ENCODE results near the gene RASL10A.
A peak's percentile ranks its signal among the peaks of the same experiment; 100 is the strongest.

Gene RASL10A

DNA sequence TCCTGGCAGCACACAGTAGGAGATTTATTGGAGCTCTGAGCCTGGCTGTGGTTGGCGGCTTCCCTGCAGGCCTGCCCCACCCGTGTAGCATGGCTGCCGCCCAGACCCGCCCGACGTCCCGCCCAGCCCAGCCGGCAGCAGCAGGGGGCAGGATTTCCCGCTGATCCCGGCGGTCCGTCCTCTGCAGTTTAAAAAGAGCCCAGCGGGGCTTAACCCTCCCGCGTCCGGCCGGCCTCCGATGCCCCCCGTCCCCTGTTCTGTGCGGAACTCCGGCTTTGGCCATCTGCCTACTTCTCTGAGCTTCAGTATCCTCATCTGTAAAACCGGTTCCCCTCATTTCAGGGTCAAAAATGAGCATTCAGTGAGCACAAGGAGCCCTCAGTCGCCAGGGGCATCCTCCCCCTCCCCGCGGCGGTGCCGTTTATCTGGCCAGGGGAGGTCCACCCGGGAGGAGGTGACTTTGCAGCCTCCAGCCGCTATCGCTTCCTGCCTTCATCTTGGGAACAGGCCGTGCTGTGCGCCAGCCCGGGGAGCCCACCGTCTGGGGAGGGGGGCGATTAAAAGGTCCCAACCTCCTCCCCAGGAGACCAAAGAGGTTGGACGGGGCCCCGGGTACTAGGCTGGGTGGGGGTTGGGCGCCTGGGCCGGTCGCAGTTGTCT, 9.2 kb downstream of the RASL10A start, which contains the start of gene GAS2L1:
Gene GAS2L1 (plus strand): TSS at position 476 of the 660 bp plus-strand sequence. CDS start 1,456 bp downstream, outside the sequence.
- no peaks in the 10 kb centered on the region for H3K9me3 Mint-ChIP-seq
- peaks cover 52% of the 10 kb centered on the region for H3K27me3 Mint-ChIP-seq
- H3K27ac Mint-ChIP-seq: no peak within 1 kb of the TSS
- peak within 1 kb of the TSS; percentile 82 to 87 for H3K4me3 Mint-ChIP-seq
- H3K4me1 Mint-ChIP-seq: peaks cover 54% of the 10 kb centered on the region
- DNase-seq (peak; percentile 53 to 64), ATAC-seq (peak; percentile 61)

DNA sequence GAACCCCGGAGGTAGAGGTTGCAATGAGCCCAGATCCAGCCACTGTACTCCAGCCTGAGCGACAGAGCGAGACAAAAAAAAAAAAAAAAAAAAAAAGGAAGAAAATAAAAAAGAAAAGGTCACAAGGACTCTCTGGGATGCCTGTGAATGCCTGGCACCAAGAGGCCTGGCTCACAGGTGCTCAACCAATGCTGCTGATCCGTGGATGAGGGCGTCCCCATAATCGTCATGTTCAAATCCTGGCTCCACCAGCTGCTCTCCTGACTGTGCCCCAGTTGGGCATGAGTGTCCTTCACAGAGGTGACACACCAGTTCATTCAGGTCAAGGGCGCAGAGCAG, 9.7 kb downstream of the RASL10A start:
- H3K9me3 Mint-ChIP-seq: no peaks in the 10 kb centered on the region
- peak overlapping the region; percentile 75 to 87 for H3K4me3 Mint-ChIP-seq
- H3K4me1 Mint-ChIP-seq: peaks cover 49% of the 10 kb centered on the region
- no peak overlapping the region for H3K27ac Mint-ChIP-seq
- no peak for ATAC-seq
- DNase-seq: no peak
- peaks cover 47% of the 10 kb centered on the region for H3K27me3 Mint-ChIP-seq

- Mint-ChIP-seq H3K4me3 (no peak overlapping the region), H3K9me3 (no peaks in the 10 kb centered on the region), H3K27me3 (peaks cover 35% of the 10 kb centered on the region), H3K27ac (no peak overlapping the region), H3K4me1 (peaks cover 37% of the 10 kb centered on the region)
- ATAC-seq (no peak), DNase-seq (no peak)
These were observed 12.6 kb downstream of the RASL10A start for GRCh38 chr22:29302681-29303465.

DNA sequence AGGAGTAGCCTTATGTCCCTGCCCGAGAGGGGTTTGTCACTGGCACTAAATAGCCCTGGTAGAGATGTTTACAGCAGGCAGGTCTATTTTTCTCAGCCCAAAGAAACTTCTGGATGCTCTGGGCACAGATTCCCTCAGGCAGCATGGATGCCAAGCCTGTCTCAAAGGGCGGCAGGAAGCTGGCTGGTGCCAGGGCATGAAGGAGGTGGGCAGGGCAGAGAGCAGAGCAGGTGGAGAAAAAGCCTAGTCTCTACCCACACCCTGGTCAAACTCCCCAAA, 13.2 kb downstream of the RASL10A start:
- H3K27ac Mint-ChIP-seq: peak overlapping the region in 1 of 2 donors; percentile 20
- no peak for ATAC-seq
- H3K4me3 Mint-ChIP-seq: no peak overlapping the region
- H3K9me3 Mint-ChIP-seq: no peaks in the 10 kb centered on the region
- peaks cover 36% of the 10 kb centered on the region for H3K4me1 Mint-ChIP-seq
- no peak for DNase-seq
- peaks cover 30% of the 10 kb centered on the region for H3K27me3 Mint-ChIP-seq

- no peak overlapping the region for H3K4me3 Mint-ChIP-seq
- peak overlapping the region in 1 of 2 donors; percentile 20 for H3K27ac Mint-ChIP-seq
- H3K27me3 Mint-ChIP-seq: peaks cover 28% of the 10 kb centered on the region
- H3K9me3 Mint-ChIP-seq: no peaks in the 10 kb centered on the region
- ATAC-seq (no peak), DNase-seq (no peak)
- peaks cover 35% of the 10 kb centered on the region for H3K4me1 Mint-ChIP-seq
These were observed 13.6 kb downstream of the RASL10A start for GRCh38 chr22:29301716-29302401.

- H3K9me3 Mint-ChIP-seq: no peaks in the 10 kb centered on the region
- no peak overlapping the region for H3K4me3 Mint-ChIP-seq
- peaks cover 20% of the 10 kb centered on the region for H3K27me3 Mint-ChIP-seq
- ATAC-seq: peak; percentile 19
- peaks cover 28% of the 10 kb centered on the region for H3K4me1 Mint-ChIP-seq
- H3K27ac Mint-ChIP-seq: peak overlapping the region in 1 of 2 donors; percentile 9
- no peak for DNase-seq
These were observed 14.5 kb downstream of the RASL10A start for GRCh38 chr22:29300807-29301601.

GRCh38 chr22:29300467-29300806, 15.1 kb downstream of the RASL10A start:
- no peak overlapping the region for H3K27ac Mint-ChIP-seq

DNA sequence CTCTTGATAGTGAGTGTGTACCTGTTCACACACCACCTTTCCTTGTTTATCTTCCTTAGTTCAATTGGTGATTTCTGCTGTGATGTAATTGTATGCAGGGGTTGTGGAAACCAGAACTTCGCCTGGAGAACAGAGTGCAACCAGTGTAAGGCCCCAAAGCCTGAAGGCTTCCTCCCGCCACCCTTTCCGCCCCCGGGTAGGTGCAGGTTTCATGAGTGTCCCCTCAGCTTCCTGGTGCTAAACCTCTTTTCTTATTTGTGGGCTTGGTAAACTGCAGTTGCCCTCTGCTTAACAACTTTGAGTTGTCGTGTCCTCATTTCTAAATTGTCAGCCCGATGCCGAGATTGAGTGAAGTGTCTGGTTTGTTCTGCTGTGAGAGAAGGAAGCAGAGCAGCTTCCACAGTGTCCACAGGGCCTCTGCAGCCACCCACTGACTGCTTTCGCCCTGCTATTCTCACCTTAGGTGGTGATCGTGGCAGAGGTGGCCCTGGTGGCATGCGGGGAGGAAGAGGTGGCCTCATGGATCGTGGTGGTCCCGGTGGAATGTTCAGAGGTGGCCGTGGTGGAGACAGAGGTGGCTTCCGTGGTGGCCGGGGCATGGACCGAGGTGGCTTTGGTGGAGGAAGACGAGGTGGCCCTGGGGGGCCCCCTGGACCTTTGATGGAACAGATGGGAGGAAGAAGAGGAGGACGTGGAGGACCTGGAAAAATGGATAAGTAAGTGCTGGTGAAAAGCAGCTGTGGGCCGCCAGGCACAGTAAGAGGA, 16.2 kb downstream of the RASL10A start:
- Mint-ChIP-seq H3K27me3 (peaks cover 3% of the 10 kb centered on the region), H3K9me3 (no peaks in the 10 kb centered on the region), H3K4me1 (peaks cover 17% of the 10 kb centered on the region), H3K4me3 (no peak overlapping the region), H3K27ac (peak overlapping the region in 1 of 2 donors; percentile 3)
- ATAC-seq (no peak), DNase-seq (no peak)

More at GRCh38 chr22:29300467-29300806, 15.1 kb downstream of the RASL10A start:
- peaks cover 22% of the 10 kb centered on the region for H3K4me1 Mint-ChIP-seq
- peaks cover 15% of the 10 kb centered on the region for H3K27me3 Mint-ChIP-seq
- H3K9me3 Mint-ChIP-seq: no peaks in the 10 kb centered on the region
- no peak overlapping the region for H3K4me3 Mint-ChIP-seq
- DNase-seq (no peak), ATAC-seq (no peak)

GRCh38 chr22:29298641-29299040, 16.9 kb downstream of the RASL10A start:
- ATAC-seq: no peak
- no peaks in the 10 kb centered on the region for H3K27me3 Mint-ChIP-seq
- H3K4me3 Mint-ChIP-seq: no peak overlapping the region
- H3K4me1 Mint-ChIP-seq: peaks cover 17% of the 10 kb centered on the region
- no peak for DNase-seq
- H3K27ac Mint-ChIP-seq: peak overlapping the region in 1 of 2 donors; percentile 49
- H3K9me3 Mint-ChIP-seq: no peaks in the 10 kb centered on the region

DNA sequence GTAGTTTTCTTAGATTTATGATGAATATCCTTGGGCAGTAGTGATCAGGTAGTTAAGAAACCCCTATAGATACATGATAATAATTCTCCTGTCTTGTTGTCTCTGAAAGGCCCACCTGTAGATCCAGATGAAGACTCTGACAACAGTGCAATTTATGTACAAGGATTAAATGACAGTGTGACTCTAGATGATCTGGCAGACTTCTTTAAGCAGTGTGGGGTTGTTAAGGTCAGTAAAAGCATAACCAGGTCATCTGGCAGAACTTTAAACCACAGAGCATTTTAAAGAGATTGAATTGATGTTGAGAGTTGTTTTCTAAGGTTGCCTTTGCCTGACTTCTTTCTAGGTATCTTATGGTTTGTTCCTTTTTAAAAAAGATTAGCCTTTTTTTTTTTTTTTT, 23.1 kb downstream of the RASL10A start:
- H3K4me3 Mint-ChIP-seq: no peak overlapping the region
- ATAC-seq (no peak), DNase-seq (no peak)
- H3K27ac Mint-ChIP-seq: peak overlapping the region in 1 of 2 donors; percentile 72
- H3K4me1 Mint-ChIP-seq: peaks cover 10% of the 10 kb centered on the region
- H3K9me3 Mint-ChIP-seq: no peaks in the 10 kb centered on the region
- no peaks in the 10 kb centered on the region for H3K27me3 Mint-ChIP-seq

- Mint-ChIP-seq H3K9me3 (no peaks in the 10 kb centered on the region), H3K4me3 (no peak overlapping the region), H3K4me1 (peaks cover 18% of the 10 kb centered on the region), H3K27me3 (no peaks in the 10 kb centered on the region), H3K27ac (no peak overlapping the region)
- DNase-seq: no peak
- no peak for ATAC-seq
These were observed 24.3 kb downstream of the RASL10A start for GRCh38 chr22:29291215-29291614.

DNA sequence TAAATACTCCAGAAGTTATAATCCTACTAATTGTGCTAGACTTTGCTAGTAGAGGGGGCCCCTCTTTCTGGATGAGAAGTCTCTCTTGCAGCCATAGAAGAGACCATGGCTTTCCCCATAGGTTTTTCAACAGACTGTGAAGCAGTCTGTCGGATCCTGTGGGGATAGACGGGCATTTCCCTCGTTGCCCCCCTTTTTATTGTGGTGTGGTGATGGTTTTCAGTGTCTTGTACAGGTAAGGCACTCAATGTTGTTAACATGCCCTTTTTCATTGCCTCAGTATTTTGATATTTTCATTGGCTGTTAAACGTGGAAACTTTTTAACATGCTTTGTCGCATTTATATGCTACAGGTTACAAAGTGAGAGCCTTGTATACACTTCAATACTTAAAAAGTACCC, 25.4 kb downstream of the RASL10A start:
- peak overlapping the region in 1 of 2 donors; percentile 19 for H3K27ac Mint-ChIP-seq
- H3K4me3 Mint-ChIP-seq: no peak overlapping the region
- no peak for ATAC-seq
- no peak for DNase-seq
- H3K27me3 Mint-ChIP-seq: no peaks in the 10 kb centered on the region
- no peaks in the 10 kb centered on the region for H3K9me3 Mint-ChIP-seq
- peaks cover 18% of the 10 kb centered on the region for H3K4me1 Mint-ChIP-seq

DNA sequence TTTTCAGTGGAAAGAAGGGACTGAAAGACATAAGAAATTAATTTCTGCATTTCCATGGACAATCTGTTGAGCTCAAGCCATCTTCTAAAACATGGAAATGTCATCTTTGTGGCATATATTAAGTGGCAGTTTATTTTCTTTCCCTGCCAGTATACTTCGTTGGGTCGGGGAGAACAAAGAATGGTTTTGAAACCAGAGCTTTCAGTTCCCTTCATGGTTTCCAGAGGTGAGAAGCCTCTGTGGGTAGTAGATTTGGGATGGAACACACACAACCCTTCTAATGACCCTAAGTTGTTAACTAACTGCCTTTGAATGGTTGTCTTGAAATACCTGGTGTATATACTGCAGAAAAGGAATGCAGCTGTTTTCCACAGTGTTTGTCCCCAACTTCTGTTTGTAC, 26.7 kb downstream of the RASL10A start:
- Mint-ChIP-seq H3K4me3 (no peak overlapping the region), H3K27me3 (no peaks in the 10 kb centered on the region)

DNA sequence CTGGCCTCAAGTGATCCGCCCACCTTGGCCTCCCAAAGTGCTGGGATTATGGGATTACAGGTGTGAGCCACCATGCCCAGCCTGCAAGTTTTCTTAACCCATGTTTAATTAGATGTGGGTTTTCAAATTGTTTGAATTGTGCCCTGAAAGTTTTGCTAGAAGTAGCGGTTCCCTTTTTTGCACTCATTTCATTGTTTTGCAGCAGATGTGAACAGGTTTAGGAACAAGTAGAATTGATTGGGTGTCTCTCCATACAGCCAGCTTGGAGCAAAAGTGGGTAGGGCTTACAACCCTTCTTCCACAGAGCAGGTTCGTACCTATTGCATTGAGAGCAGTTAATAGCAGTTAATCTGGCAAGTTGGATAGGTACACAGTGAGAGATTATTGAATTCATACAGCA, 31.3 kb downstream of the RASL10A start:
- Mint-ChIP-seq H3K4me1 (peaks cover 24% of the 10 kb centered on the region), H3K9me3 (no peaks in the 10 kb centered on the region), H3K27me3 (no peaks in the 10 kb centered on the region), H3K4me3 (no peak overlapping the region), H3K27ac (no peak overlapping the region)
- ATAC-seq (no peak), DNase-seq (no peak)

More for the DNA sequence above, 26.7 kb downstream of the RASL10A start:
- Mint-ChIP-seq H3K27ac (no peak overlapping the region), H3K9me3 (no peaks in the 10 kb centered on the region), H3K4me1 (peaks cover 23% of the 10 kb centered on the region)
- no peak for DNase-seq
- ATAC-seq: no peak

DNA sequence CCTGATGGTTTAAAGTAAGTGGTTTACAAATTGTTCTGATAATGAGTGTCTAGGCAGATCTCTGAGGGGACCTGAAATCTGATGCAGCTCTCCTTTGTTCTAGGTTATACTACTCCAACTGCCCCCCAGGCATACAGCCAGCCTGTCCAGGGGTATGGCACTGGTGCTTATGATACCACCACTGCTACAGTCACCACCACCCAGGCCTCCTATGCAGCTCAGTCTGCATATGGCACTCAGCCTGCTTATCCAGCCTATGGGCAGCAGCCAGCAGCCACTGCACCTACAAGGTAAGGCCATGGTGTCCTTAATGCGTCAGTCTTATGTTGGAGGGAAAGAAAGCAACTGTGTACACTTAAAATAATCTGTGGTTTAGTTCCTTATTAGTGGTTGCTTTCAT, 37.6 kb downstream of the RASL10A start:
- Mint-ChIP-seq H3K27ac (peak overlapping the region in 1 of 2 donors; percentile 27), H3K4me1 (peaks cover 55% of the 10 kb centered on the region), H3K9me3 (no peaks in the 10 kb centered on the region), H3K27me3 (no peaks in the 10 kb centered on the region), H3K4me3 (peak overlapping the region in 1 of 2 donors; percentile 19)
- DNase-seq (no peak), ATAC-seq (no peak)
